GM19372 (cell line): ENCODE results near the gene ADCYAP1R1.

Experiments used
- ATAC-seq: cut with Tn5 transposase; IDR thresholded peaks from one replicate; pipeline ENCODE4 v1.9.1; 2021; ENCODE audit warnings: mild to moderate bottlenecking, low read depth, moderate library complexity; ENCODE audit not compliant: unreplicated experiment

ADCYAP1R1 gene

GRCh38 chr7:31065840-31066239 lies 13.7 kb downstream of the ADCYAP1R1 start:
- no peak for ATAC-seq

DNA sequence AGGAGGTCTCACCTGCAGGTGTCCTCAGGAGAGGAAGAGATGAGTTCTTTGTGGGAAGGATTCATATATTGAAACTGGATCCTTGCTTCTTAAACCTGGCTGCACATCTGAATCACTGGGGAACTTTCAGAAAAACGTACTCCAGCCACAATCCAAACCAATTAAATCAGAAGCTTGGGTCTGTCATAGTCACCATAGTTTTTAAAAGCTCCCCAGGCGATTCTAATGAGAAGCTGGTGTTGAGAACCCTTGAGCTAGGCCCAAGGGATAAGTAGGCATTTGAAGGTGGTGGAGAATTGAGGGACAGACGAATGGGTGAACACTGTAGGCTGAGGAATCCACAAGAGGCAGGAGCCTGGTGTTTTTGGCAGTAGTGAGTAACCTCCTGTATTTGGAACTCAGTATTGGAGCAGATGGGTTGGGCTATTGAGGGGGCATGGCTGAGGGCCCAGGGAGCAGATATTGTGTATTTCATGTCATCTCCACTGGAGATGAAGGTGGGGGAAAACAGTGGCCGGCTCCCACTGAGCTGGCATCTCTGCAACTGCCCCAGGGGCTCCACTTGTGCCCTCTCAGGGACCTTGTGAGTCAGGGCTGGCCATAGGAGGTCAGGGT lies 14.5 kb downstream of the ADCYAP1R1 start:
- no peak for ATAC-seq

DNA sequence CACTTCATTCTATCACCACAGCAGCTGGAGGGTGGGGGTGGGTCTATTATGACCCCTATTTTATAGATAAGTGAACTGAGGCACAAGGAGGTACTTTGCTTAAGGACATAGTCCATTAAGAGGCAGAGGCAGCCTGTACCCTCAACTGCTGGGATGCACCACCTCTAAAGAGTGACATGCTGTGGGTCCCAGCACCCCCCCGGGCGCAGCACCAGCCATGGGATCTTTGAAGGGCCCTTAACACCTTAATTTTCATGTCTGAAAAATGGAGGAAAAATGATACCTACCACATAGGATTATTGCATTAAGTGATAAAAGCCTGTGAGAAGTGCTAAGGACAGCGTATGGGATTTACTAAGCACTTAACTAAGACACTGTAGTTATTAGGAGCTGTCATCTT lies 15.4 kb downstream of the ADCYAP1R1 start:
- no peak for ATAC-seq

GRCh38 chr7:31068006-31068675 lies 16.0 kb downstream of the ADCYAP1R1 start:
- no peak for ATAC-seq

GRCh38 chr7:31069860-31070555 lies 17.9 kb downstream of the ADCYAP1R1 start:
- ATAC-seq, result no peak

DNA sequence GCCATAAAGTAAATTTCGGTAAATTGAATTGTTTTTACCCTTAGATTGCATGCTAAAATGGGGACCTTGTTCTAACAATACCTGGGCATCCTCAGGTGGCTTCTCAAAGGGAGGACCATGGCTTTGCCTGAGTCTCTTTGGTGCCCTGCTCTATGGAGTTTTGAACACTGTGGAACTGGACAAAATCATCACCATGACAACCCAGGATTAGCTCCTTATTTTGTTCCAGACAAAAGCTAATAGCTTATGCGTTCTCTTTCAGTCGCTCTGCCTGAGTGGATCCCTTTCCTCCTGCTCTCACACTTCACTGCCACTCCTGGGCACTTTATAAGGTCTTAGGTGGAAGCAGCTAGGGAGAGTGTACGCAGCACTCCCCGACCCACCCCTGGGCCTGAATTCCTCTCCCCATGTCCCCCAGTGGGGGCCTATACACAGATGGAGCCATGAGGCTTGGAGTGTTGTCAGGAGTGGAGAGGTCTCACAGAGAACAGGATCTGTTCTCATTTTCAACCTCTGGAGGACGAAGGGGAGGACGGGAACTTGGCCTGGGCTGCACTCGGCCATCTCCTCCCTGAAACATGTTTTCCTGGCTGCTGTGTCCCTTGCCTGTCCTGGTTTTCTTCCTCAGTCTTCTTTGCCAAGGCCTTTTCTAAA lies 19.0 kb downstream of the ADCYAP1R1 start:
- no peak for ATAC-seq

DNA sequence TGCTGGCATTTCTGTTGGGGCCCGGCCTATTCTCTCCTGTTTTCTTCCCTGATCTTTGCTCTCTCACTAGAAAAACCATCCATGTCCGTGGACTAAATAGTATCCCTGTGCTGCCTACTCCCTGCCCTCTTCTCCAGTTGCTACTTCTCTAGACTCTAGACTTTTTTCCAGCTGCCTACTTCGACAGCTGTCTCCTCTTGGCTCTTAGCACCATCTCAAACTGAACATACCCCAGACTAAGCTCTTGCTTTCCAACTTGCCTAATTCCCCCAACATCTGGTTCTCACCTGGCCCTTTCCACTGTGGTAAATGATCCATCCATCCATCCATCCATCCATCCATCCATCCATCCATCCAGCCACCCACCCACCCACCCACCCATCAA lies 19.5 kb downstream of the ADCYAP1R1 start:
- ATAC-seq, result no peak

- ATAC-seq, result no peak
These were observed 21.4 kb downstream of the ADCYAP1R1 start for GRCh38 chr7:31073326-31074119.

DNA sequence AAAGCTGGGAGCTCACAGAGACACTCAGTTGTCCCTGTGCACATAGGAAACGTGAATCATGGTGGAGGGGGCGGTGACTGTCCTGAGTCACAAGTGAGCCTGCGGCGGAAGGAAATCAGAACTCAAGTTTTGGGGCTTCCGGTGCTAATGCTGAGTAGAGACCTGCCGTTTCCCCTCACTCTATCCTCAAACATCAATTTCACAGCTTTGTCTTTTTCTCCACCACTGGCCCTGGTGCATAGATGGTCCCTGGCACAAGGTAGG lies 21.9 kb downstream of the ADCYAP1R1 start:
- no peak for ATAC-seq

DNA sequence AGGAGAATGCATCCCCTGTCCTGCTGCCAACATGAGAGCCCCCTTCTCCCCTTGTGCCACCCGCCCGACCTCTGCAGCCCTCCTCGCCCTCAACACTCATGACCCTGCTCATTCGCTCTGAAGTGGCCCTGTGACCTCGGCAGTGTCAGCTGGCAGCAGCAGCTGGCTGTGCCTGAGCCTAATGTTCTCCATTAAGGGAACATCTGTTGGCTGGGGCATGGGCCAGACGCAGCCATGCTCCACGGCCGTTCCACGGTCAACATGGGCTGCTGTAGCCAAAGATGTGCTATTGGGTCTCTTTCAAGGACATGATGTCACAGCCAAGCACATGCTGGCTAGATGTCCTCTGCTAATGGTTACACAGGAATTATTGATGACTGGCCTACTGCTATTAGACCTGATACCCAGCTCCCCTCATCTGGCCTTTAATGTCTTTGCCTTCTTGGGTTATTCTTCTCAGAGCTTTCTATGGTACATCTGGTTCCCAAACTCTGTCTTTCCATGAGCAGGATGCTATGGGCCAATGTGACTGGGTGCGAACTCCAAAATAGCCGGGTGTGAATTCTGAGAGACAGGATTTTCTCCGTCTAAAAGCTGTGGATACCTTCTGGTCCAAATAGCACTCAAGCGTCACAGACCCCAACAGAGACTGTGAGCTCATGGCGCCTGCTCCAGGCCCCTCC lies 22.4 kb downstream of the ADCYAP1R1 start:
- no peak for ATAC-seq

GRCh38 chr7:31075086-31075405 lies 22.9 kb downstream of the ADCYAP1R1 start:
- no peak for ATAC-seq

DNA sequence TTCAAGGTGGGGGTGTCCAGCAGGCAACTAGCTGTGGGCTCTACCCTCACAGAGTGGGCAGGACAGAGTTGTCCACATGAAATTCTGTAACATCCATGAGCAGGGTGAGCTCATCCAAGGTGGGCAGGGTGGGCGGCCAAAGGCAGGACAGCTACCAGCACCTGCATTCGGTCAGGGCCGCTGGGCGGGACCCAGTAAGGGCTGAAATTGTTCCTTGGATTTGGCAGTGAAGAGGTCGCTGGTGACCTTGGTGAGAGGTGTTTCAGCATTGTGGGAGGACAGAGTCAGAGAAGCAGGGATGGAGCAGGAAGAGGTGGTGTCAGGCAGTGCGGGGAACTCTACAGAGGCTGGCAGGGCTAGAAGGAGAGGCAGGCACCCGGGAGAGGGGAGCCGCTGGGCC lies 23.9 kb downstream of the ADCYAP1R1 start:
- ATAC-seq, result no peak

DNA sequence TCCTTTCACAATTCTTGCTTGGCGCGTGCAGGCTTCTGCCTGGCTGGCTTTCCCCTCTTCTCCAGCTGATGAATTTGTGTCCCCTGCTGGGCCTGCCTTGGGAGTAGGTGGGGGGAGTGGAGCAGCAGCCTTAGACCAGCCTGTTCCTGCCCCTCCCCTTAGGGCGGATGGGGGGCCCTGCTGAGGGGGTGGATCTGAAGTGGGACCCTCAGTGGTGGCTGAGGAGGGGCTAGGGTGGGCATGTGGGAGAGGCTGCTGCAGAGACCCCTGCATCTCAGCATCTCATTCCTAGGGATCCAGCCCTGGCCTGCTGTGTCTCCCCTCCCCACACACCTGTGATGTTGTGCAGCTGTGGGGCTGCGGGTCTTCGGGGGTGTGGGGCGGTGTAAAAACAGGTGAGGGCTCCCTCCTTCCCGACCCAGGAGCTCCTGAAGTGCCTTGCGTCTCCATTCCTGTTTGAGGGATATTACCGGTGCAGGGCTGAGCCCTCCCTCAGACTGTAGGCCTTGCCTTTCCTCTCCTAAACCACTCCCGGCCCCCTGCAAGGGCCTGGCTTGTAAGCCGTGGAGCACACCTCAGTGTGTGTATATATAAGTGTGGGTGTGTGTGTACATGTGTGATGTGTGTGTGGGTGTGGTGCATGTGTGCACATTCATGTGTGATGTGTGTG lies 24.7 kb downstream of the ADCYAP1R1 start:
- ATAC-seq, result no peak

GRCh38 chr7:31077484-31078362 lies 25.6 kb downstream of the ADCYAP1R1 start:
- ATAC-seq, result no peak

DNA sequence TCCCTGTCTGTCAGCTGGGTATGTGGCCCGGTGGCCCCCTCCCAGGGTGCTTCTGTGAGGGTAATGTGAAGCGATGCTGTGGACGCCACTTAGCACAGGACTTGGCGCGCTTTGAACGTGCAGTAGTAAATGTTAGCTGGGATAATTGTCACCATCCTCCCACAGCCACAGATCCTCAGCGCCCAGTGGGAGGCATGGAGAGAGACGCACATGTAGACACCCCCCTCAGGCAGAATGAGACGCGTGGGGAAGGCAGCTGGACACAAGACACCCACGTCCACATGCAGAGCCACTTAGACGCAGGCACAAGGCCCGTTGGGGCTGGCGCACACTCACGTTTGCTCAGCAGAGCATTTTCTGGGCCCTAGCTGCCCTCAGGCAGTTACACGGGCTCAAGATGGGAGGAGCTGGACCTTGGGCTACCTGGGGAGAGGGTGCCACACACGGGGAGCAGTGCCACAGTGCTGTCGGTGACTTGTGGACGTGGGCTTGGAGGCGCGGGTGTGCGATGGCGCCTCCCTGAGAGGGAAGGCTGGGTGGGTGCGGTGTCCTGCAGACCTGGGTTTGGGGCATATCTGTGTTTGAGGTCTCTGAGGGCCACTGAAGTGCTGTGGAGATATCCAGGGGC lies 26.4 kb downstream of the ADCYAP1R1 start:
- ATAC-seq, result no peak

DNA sequence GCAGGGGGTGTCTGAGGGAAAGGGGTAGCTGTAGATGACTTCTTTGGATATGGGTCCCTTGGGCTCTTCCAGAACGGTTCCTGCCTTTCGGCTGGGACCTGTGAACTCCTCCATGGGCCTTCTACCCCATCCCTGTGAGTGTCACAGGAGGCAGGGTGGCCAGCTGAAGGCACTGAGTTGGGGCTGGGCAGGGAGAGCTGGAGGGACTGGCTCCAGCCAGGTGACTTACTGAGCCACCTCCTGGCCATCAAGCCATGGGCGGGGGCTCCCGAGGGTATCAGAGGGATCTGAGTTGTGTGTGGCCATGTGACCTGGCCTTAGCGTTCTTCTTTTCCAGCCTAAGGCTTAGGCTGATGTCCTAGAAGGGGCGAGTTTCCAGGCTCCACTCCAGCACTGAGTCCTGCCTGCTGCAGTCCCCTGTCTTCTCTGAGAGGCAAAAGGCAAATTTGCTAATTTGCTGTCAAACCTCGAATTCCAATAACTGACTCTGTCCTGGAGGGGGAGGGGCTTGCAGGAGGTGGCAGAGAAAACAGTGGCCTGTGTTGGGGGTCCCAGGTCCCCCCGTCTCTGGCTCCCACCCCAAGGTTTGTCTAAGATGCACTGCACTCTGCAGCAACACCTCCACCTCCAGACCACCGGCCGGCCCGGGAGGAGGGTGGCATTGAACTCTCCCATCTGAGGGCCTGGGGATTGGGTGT lies 27.2 kb downstream of the ADCYAP1R1 start:
- no peak for ATAC-seq

DNA sequence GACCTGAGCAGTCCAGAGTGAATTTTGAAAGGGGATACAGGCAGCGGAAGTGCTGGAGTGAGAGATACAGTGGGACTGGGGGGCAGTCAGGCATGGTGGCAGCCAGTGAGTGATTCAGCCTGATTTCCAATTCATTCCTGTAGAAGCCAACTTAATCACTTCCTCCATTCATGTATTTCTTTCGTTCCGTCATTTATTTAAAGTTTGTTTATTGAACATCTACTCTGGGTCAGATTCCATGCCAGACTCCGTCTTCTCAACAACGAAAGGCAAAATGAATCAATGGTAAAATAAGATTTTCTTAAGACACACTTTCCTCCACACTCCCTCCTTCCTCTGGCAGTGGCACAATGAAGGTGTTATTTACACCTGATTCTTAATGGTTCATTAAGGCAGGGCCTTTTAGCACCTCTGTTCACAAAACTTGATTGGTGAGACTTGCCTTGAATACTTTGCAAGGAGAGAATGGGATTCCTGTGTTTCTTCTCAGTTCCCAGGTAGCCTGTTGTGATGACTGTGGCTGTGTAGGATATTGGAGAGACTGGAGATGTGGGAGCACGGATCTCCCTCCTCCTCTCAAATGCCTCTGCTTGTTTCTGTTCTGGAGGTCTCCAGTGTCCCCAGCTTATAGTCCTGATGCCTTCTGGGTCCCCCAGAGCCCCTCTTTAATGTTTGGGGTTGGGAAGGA lies 27.9 kb downstream of the ADCYAP1R1 start:
- ATAC-seq, result no peak
